A673 (cell line): Measurements from ENCODE around the gene UPF1. TPM values are rescaled to one million over a fixed set of nuclear protein-coding genes. Genes with fewer than 3 reads are reported as not detected.

Source experiments
- BruUV-seq: library from RNA; stranded (reverse); fragments of 400-500 nt; replicated peaks from 2 replicates; lab custom pipeline; 2021; lab: Mats Ljungman, UMichigan
- CTCF ChIA-PET: fragments of 300-600 bp; sonication (Branson Sonifier 250); formaldehyde crosslinking; loops from one replicate; lab custom pipeline; 2022; ENCODE audit warnings: antibody characterized with exemption; lab: Charles Lee
- POLR2A ChIA-PET: fragments of 300-600 bp; sonication (Branson Sonifier 250); formaldehyde crosslinking; loops from one replicate; lab custom pipeline; 2022; ENCODE audit warnings: antibody characterized with exemption; ENCODE audit not compliant: low non-redundant PET; lab: Charles Lee
- DNase-seq: peaks from one replicate; pipeline ENCODE4 v3.0.0-alpha.2; 2015; ENCODE audit warnings: low spot score
- H3K27ac ChIP-seq: fragments of 200-600 bp; sonication (generic); 2 replicates; pipeline ENCODE4 v1.5.1; 2016; ENCODE audit warnings: mixed run types, low read depth, mild to moderate bottlenecking, mixed read lengths, antibody characterized with exemption, low read length; ENCODE audit not compliant: poor library complexity, severe bottlenecking
- H3K27me3 ChIP-seq: fragments of 200-600 bp; sonication (generic); replicated peaks from 2 replicates; pipeline ENCODE4 v1.6.1; 2017; ENCODE audit warnings: mixed run types, low read depth, mild to moderate bottlenecking, mixed read lengths, antibody characterized with exemption, low read length; ENCODE audit not compliant: insufficient read depth, poor library complexity
- H3K36me3 ChIP-seq: fragments of 200-600 bp; sonication (generic); 2 replicates; pipeline ENCODE4 v1.6.1; 2016; ENCODE audit warnings: mixed run types, mild to moderate bottlenecking, mixed read lengths, antibody characterized with exemption, low read length; ENCODE audit not compliant: insufficient read depth, poor library complexity, severe bottlenecking
- H3K4me1 ChIP-seq: fragments of 200-600 bp; sonication (generic); 2 replicates; pipeline ENCODE4 v1.6.1; 2017; ENCODE audit warnings: mixed run types, mild to moderate bottlenecking, mixed read lengths, antibody characterized with exemption, low read length; ENCODE audit not compliant: insufficient read depth, poor library complexity, severe bottlenecking
- H3K4me3 ChIP-seq: fragments of 200-600 bp; sonication (generic); 2 replicates; pipeline ENCODE4 v1.5.1; 2016; ENCODE audit warnings: low read depth, mixed run types, mild to moderate bottlenecking, mixed read lengths, low read length; ENCODE audit not compliant: poor library complexity, severe bottlenecking
- H3K9me3 ChIP-seq: fragments of 200-600 bp; sonication (generic); 2 replicates; pipeline ENCODE4 v1.6.1; 2016; ENCODE audit warnings: mixed run types, low read depth, mild to moderate bottlenecking, mixed read lengths, antibody characterized with exemption, low read length; ENCODE audit not compliant: poor library complexity, severe bottlenecking
- CTCF ChIP-seq: fragments of 300-800, 200-600 bp; sonication (generic); conservative IDR thresholded peaks from 2 replicates; pipeline ENCODE4 v1.5.1; 2017; ENCODE audit warnings: low read depth, mild to moderate bottlenecking, antibody characterized with exemption, low read length, moderate library complexity, mixed read lengths
- EZH2 ChIP-seq: fragments of 200-600 bp; sonication (generic); IDR thresholded peaks from 2 replicates; pipeline ENCODE4 v1.6.1; 2017; ENCODE audit warnings: borderline replicate concordance, low read depth, mild to moderate bottlenecking, mixed read lengths, antibody characterized with exemption, low read length; ENCODE audit not compliant: poor library complexity, severe bottlenecking
- intact Hi-C: fragments of 100-400 bp; cut with micrococcal nuclease; formaldehyde crosslinking; loops from one replicate; pipeline ENCODE4 v1.10.0; 2022; ENCODE audit not compliant: unreplicated experiment
- total RNA-seq: library from RNA; stranded (reverse); gene quantifications from 2 replicates; pipeline ENCODE4 v1.2.3, GENCODE V29; 2021

Gene UPF1
- total RNA-seq, 1 experiment from 2014 or later, result 83.8 TPM

- CTCF ChIA-PET, result no interaction called here
- Histone ChIP-seq H3K4me3 (no peak overlapping the region), H3K9me3 (no peaks in the 10 kb centered on the region), H3K27ac (no peak overlapping the region), H3K36me3 (peaks cover 3% of the 10 kb centered on the region), H3K4me1 (no peaks in the 10 kb centered on the region), H3K27me3 (no peaks in the 10 kb centered on the region)
- intact Hi-C loops, result no loop called here
- DNase-seq, result no peak
- TF ChIP-seq CTCF (no peak), EZH2 (no peak)
- POLR2A ChIA-PET, result no interaction called here
- BruUV-seq, result no TSS peak
Observed at GRCh38 chr19:18905513-18906236, 73.9 kb downstream of the UPF1 start.

GRCh38 chr19:18906605-18907519, 75.1 kb downstream of the UPF1 start:
- ChIA-PET POLR2A (no interaction called here), CTCF (no interaction called here)
- BruUV-seq, result no TSS peak
- Histone ChIP-seq H3K4me3 (no peak overlapping the region), H3K9me3 (no peaks in the 10 kb centered on the region), H3K36me3 (peaks cover 3% of the 10 kb centered on the region), H3K27ac (no peak overlapping the region), H3K4me1 (no peaks in the 10 kb centered on the region), H3K27me3 (no peaks in the 10 kb centered on the region)
- TF ChIP-seq CTCF, result no peak
- intact Hi-C loops, result no loop called here
- DNase-seq, result no peak

GRCh38 chr19:18908917-18909619, 77.3 kb downstream of the UPF1 start:
- H3K9me3 ChIP-seq, result no peaks in the 10 kb centered on the region
- intact Hi-C loops, result no loop called here
- H3K4me3 ChIP-seq, result no peak overlapping the region
- no peak overlapping the region for H3K27ac ChIP-seq
- CTCF ChIA-PET, result no interaction called here
- no peaks in the 10 kb centered on the region for H3K27me3 ChIP-seq
- no TSS peak for BruUV-seq
- H3K36me3 ChIP-seq, result peaks cover 12% of the 10 kb centered on the region
- DNase-seq, result no peak
- H3K4me1 ChIP-seq, result no peaks in the 10 kb centered on the region
- POLR2A ChIA-PET, result no interaction called here
- TF ChIP-seq EZH2 (no peak), CTCF (no peak)
